Activated T-cell treated with anti-CD3 and anti-CD28 coated beads, Interleukin-2, amount 50 U/mL, for 24 hours (primary cell): Measurements from ENCODE around the gene ROBO3.

Experiments used
- DNase-seq: peaks from one replicate; pipeline ENCODE4 v3.0.0-alpha.2; 2020
- H3K27ac Mint-ChIP-seq: 2 replicates; pipeline ENCODE4 v1.8.0; 2020; ENCODE audit warnings: mild to moderate bottlenecking, mixed read lengths
- H3K27me3 Mint-ChIP-seq: 2 replicates; pipeline ENCODE4 v1.8.0; 2020; ENCODE audit warnings: mixed read lengths
- H3K36me3 Mint-ChIP-seq: 2 replicates; pipeline ENCODE4 v1.8.0; 2020; ENCODE audit warnings: low read depth, mixed read lengths
- H3K4me1 Mint-ChIP-seq: 2 replicates; pipeline ENCODE4 v1.8.0; 2020; ENCODE audit warnings: low read depth, mixed read lengths
- H3K4me3 Mint-ChIP-seq: 2 replicates; pipeline ENCODE4 v1.8.0; 2020; ENCODE audit warnings: mild to moderate bottlenecking, moderate library complexity, mixed read lengths
- H3K9me3 Mint-ChIP-seq: 2 replicates; pipeline ENCODE4 v1.8.0; 2020; ENCODE audit warnings: mixed read lengths

The ROBO3 gene

GRCh38 chr11:124839128-124839971 is 25.9 kb upstream of the ROBO3 start:
- Mint-ChIP-seq H3K4me1 (peaks cover 30% of the 10 kb centered on the region), H3K9me3 (no peaks in the 10 kb centered on the region), H3K4me3 (peak overlapping the region; percentile 46), H3K27me3 (peaks cover 82% of the 10 kb centered on the region), H3K36me3 (no peaks in the 10 kb centered on the region), H3K27ac (no peak overlapping the region)
- DNase-seq, result no peak

- Mint-ChIP-seq H3K36me3 (no peaks in the 10 kb centered on the region), H3K4me3 (peak overlapping the region; percentile 46), H3K9me3 (no peaks in the 10 kb centered on the region), H3K4me1 (peaks cover 32% of the 10 kb centered on the region), H3K27me3 (peaks cover 83% of the 10 kb centered on the region), H3K27ac (no peak overlapping the region)
- no peak for DNase-seq
Observed at GRCh38 chr11:124839972-124840621, 25.1 kb upstream of the ROBO3 start.

- DNase-seq, result no peak
- Mint-ChIP-seq H3K27me3 (peaks cover 85% of the 10 kb centered on the region), H3K4me3 (no peak overlapping the region), H3K4me1 (peaks cover 32% of the 10 kb centered on the region), H3K27ac (no peak overlapping the region), H3K36me3 (no peaks in the 10 kb centered on the region), H3K9me3 (no peaks in the 10 kb centered on the region)
Observed at GRCh38 chr11:124840666-124841065, 24.6 kb upstream of the ROBO3 start.

- Mint-ChIP-seq H3K4me1 (peaks cover 30% of the 10 kb centered on the region), H3K27ac (no peak overlapping the region), H3K4me3 (no peak overlapping the region), H3K9me3 (no peaks in the 10 kb centered on the region), H3K36me3 (no peaks in the 10 kb centered on the region), H3K27me3 (peaks cover 88% of the 10 kb centered on the region)
- no peak for DNase-seq
Observed at GRCh38 chr11:124841201-124841600, 24.0 kb upstream of the ROBO3 start.

- H3K4me1 Mint-ChIP-seq, result peaks cover 26% of the 10 kb centered on the region
- peaks cover 92% of the 10 kb centered on the region for H3K27me3 Mint-ChIP-seq
- no peaks in the 10 kb centered on the region for H3K9me3 Mint-ChIP-seq
- H3K4me3 Mint-ChIP-seq, result no peak overlapping the region
- H3K27ac Mint-ChIP-seq, result no peak overlapping the region
- no peak for DNase-seq
- H3K36me3 Mint-ChIP-seq, result no peaks in the 10 kb centered on the region
Observed at GRCh38 chr11:124841840-124842239, 23.4 kb upstream of the ROBO3 start.

- H3K36me3 Mint-ChIP-seq, result no peaks in the 10 kb centered on the region
- DNase-seq, result no peak
- no peak overlapping the region for H3K4me3 Mint-ChIP-seq
- H3K27me3 Mint-ChIP-seq, result peaks cover 95% of the 10 kb centered on the region
- peaks cover 21% of the 10 kb centered on the region for H3K4me1 Mint-ChIP-seq
- no peaks in the 10 kb centered on the region for H3K9me3 Mint-ChIP-seq
- H3K27ac Mint-ChIP-seq, result no peak overlapping the region
Observed at GRCh38 chr11:124842305-124842704, 22.9 kb upstream of the ROBO3 start.

GRCh38 chr11:124843616-124843910 is 21.7 kb upstream of the ROBO3 start:
- DNase-seq, result no peak
- peaks cover 20% of the 10 kb centered on the region for H3K4me1 Mint-ChIP-seq
- H3K9me3 Mint-ChIP-seq, result no peaks in the 10 kb centered on the region
- no peak overlapping the region for H3K27ac Mint-ChIP-seq
- no peaks in the 10 kb centered on the region for H3K36me3 Mint-ChIP-seq
- H3K27me3 Mint-ChIP-seq, result peaks cover 95% of the 10 kb centered on the region
- H3K4me3 Mint-ChIP-seq, result no peak overlapping the region

- Mint-ChIP-seq H3K27me3 (peaks cover 98% of the 10 kb centered on the region), H3K36me3 (no peaks in the 10 kb centered on the region), H3K4me3 (no peak overlapping the region), H3K27ac (no peak overlapping the region), H3K9me3 (no peaks in the 10 kb centered on the region), H3K4me1 (peaks cover 16% of the 10 kb centered on the region)
- no peak for DNase-seq
Observed at GRCh38 chr11:124844664-124845079, 20.6 kb upstream of the ROBO3 start.

GRCh38 chr11:124846070-124846673 is 19.1 kb upstream of the ROBO3 start:
- Mint-ChIP-seq H3K4me3 (no peak overlapping the region), H3K27me3 (peaks cover 93% of the 10 kb centered on the region), H3K36me3 (no peaks in the 10 kb centered on the region)

GRCh38 chr11:124859171-124859570 is 6.1 kb upstream of the ROBO3 start:
- Mint-ChIP-seq H3K36me3 (no peaks in the 10 kb centered on the region), H3K4me3 (no peak overlapping the region), H3K27ac (no peak overlapping the region), H3K9me3 (no peaks in the 10 kb centered on the region), H3K4me1 (peaks cover 12% of the 10 kb centered on the region), H3K27me3 (peaks cover 46% of the 10 kb centered on the region)
- no peak for DNase-seq

More at GRCh38 chr11:124846070-124846673, 19.1 kb upstream of the ROBO3 start:
- H3K4me1 Mint-ChIP-seq, result peaks cover 10% of the 10 kb centered on the region
- no peaks in the 10 kb centered on the region for H3K9me3 Mint-ChIP-seq
- no peak overlapping the region for H3K27ac Mint-ChIP-seq
- DNase-seq, result no peak

GRCh38 chr11:124861670-124862069 is 3.6 kb upstream of the ROBO3 start:
- H3K27me3 Mint-ChIP-seq, result peaks cover 70% of the 10 kb centered on the region
- no peak overlapping the region for H3K4me3 Mint-ChIP-seq
- H3K27ac Mint-ChIP-seq, result no peak overlapping the region
- DNase-seq, result no peak
- no peaks in the 10 kb centered on the region for H3K9me3 Mint-ChIP-seq
- H3K4me1 Mint-ChIP-seq, result peaks cover 26% of the 10 kb centered on the region
- no peaks in the 10 kb centered on the region for H3K36me3 Mint-ChIP-seq

GRCh38 chr11:124863137-124863825 is 2.0 kb upstream of the ROBO3 start:
- Mint-ChIP-seq H3K9me3 (no peaks in the 10 kb centered on the region), H3K27ac (no peak overlapping the region), H3K4me1 (peaks cover 38% of the 10 kb centered on the region), H3K27me3 (peaks cover 84% of the 10 kb centered on the region), H3K4me3 (no peak overlapping the region), H3K36me3 (no peaks in the 10 kb centered on the region)
- no peak for DNase-seq

- Mint-ChIP-seq H3K4me3 (no peak overlapping the region), H3K4me1 (peaks cover 43% of the 10 kb centered on the region), H3K36me3 (no peaks in the 10 kb centered on the region), H3K27me3 (peaks cover 89% of the 10 kb centered on the region), H3K9me3 (no peaks in the 10 kb centered on the region), H3K27ac (no peak overlapping the region)
- DNase-seq, result no peak
Observed at GRCh38 chr11:124863826-124864165, 1.4 kb upstream of the ROBO3 start.

GRCh38 chr11:124864176-124864891 is 898 bp upstream of the ROBO3 start:
- H3K9me3 Mint-ChIP-seq, result no peaks in the 10 kb centered on the region
- no peak overlapping the region for H3K27ac Mint-ChIP-seq
- H3K4me1 Mint-ChIP-seq, result peaks cover 47% of the 10 kb centered on the region
- DNase-seq, result no peak
- no peak overlapping the region for H3K4me3 Mint-ChIP-seq
- H3K36me3 Mint-ChIP-seq, result no peaks in the 10 kb centered on the region
- peaks cover 93% of the 10 kb centered on the region for H3K27me3 Mint-ChIP-seq
